GM18951 (cell line): ENCODE results near the gene LMF1.

Source experiments
- POLR2A ChIP-seq: IDR thresholded peaks from 4 replicates; pipeline ENCODE4 v1.6.1; 2011; ENCODE audit warnings: mild to moderate bottlenecking; ENCODE audit not compliant: insufficient read length, insufficient read depth; ENCODE audit errors: extremely low read depth
- in situ Hi-C: fragments of 300-500 bp; cut with MboI; formaldehyde crosslinking; loops from one replicate; pipeline ENCODE4 v1.12.0; 2022; ENCODE audit warnings: low sequenced_read_pairs, mixed read lengths, inconsistent platforms; ENCODE audit not compliant: unreplicated experiment

LMF1 gene

GRCh38 chr16:996681-997080, 25.9 kb upstream of the LMF1 start:
- in situ Hi-C loops = no loop called here
- no peak for TF ChIP-seq POLR2A

- in situ Hi-C loops = no loop called here
Measured at GRCh38 chr16:995783-996182, 25.0 kb upstream of the LMF1 start.

GRCh38 chr16:995087-995486, 24.3 kb upstream of the LMF1 start:
- no peak for TF ChIP-seq POLR2A
- in situ Hi-C loops = no loop called here

More at GRCh38 chr16:995783-996182, 25.0 kb upstream of the LMF1 start:
- TF ChIP-seq POLR2A = no peak

GRCh38 chr16:993731-994130, 22.9 kb upstream of the LMF1 start:
- in situ Hi-C loops = no loop called here
- TF ChIP-seq POLR2A = no peak

- in situ Hi-C loops = no loop called here
- no peak for TF ChIP-seq POLR2A
Measured at GRCh38 chr16:991773-992172, 21.0 kb upstream of the LMF1 start.

GRCh38 chr16:991345-991744, 20.6 kb upstream of the LMF1 start:
- no peak for TF ChIP-seq POLR2A
- in situ Hi-C loops = no loop called here

GRCh38 chr16:990516-991291, 19.9 kb upstream of the LMF1 start:
- no peak for TF ChIP-seq POLR2A
- in situ Hi-C loops = no loop called here

- no peak for TF ChIP-seq POLR2A
- in situ Hi-C loops = no loop called here
Measured at GRCh38 chr16:989354-989814, 18.6 kb upstream of the LMF1 start.

GRCh38 chr16:988471-989353, 17.9 kb upstream of the LMF1 start:
- TF ChIP-seq POLR2A = no peak
- in situ Hi-C loops = no loop called here

GRCh38 chr16:987906-988305, 17.1 kb upstream of the LMF1 start:
- no peak for TF ChIP-seq POLR2A
- in situ Hi-C loops = no loop called here

- in situ Hi-C loops = no loop called here
- TF ChIP-seq POLR2A = no peak
Measured at GRCh38 chr16:986925-987582, 16.3 kb upstream of the LMF1 start.

- in situ Hi-C loops = no loop called here
- TF ChIP-seq POLR2A = no peak
Measured at GRCh38 chr16:986411-986810, 15.6 kb upstream of the LMF1 start.

- in situ Hi-C loops = no loop called here
- no peak for TF ChIP-seq POLR2A
Measured at GRCh38 chr16:985646-986400, 15.0 kb upstream of the LMF1 start.
